Activated CD4-positive, alpha-beta T cell treated with anti-CD3 and anti-CD28 coated beads, Interleukin-2, amount 10 ng/mL, durations not matched to agents 24 days and 14 days (primary cell): Measurements from ENCODE around the gene CDC14B. TPM values are rescaled to one million over a fixed set of nuclear protein-coding genes. Genes with fewer than 3 reads are reported as not detected.

ENCODE experiments used
- DNase-seq: peaks from one replicate; pipeline ENCODE4 v3.0.0; 2022
- H3K27ac Mint-ChIP-seq: one replicate; pipeline ENCODE4 v1.8.0; 2022; ENCODE audit warnings: mild to moderate bottlenecking, mixed read lengths
- H3K27me3 Mint-ChIP-seq: one replicate; pipeline ENCODE4 v1.8.0; 2022; ENCODE audit warnings: mixed read lengths
- H3K36me3 Mint-ChIP-seq: one replicate; pipeline ENCODE4 v1.8.0; 2022; ENCODE audit warnings: low read depth, mild to moderate bottlenecking, mixed read lengths
- H3K4me1 Mint-ChIP-seq: one replicate; pipeline ENCODE4 v1.8.0; 2021; ENCODE audit warnings: mixed read lengths
- H3K4me3 Mint-ChIP-seq: one replicate; pipeline ENCODE4 v1.8.0; 2022; ENCODE audit warnings: mild to moderate bottlenecking, moderate library complexity, mixed read lengths
- H3K9me3 Mint-ChIP-seq: one replicate; pipeline ENCODE4 v1.8.0; 2021; ENCODE audit warnings: mixed read lengths
- intact Hi-C: fragments of 100-400 bp; cut with micrococcal nuclease; formaldehyde crosslinking; loops from one replicate; pipeline ENCODE4 v1.15.1; 2023
- total RNA-seq: library from RNA; stranded (reverse); gene quantifications from 2 replicates; pipeline ENCODE4 v1.2.3, GENCODE V29; 2022

The CDC14B gene
- total RNA-seq, 1 donor from 2014 or later, result 1.1 TPM

DNA sequence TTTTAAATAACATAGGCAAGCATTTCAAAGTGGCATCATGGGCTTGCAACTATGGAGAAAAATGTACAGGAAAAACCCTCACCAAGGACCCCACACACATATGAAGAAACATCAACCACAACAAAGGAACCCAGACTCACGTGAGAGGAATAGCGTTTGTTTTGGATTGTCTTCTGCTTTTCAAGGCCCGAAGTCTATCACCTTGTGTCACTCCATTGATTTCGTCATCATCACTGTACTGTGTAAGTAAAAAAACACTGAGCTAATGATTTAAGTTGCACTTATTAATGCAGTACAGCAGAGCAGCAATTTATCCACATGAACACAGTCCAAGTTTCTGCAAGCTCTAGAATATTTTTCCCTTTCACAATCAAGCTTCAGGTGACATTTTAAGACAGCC is 97.3 kb downstream of the CDC14B start:
- H3K9me3 Mint-ChIP-seq, result no peaks in the 10 kb centered on the region
- intact Hi-C loops, result no loop called here

DNA sequence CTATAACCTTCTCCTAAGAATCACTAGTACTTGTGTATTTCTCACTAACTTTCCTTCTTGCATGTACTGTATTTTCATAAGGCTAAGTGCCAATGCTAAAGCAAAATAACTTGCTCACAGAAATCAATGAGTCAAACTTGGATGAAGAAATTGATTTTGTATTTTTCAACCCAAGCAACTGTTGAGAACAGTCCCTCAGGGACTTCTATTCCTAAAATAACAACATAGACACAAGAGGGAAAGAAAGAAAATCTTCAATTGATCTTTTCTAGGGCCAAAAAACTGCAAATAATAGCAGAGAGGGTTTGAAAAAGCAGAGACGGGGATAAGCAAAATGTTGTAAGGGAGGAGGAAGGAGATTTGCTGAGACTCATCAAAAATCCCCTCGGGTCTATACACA is 99.9 kb downstream of the CDC14B start:
- Mint-ChIP-seq H3K4me3 (no peak overlapping the region), H3K27me3 (peaks cover 7% of the 10 kb centered on the region), H3K9me3 (no peaks in the 10 kb centered on the region), H3K36me3 (no peaks in the 10 kb centered on the region), H3K27ac (no peak overlapping the region), H3K4me1 (peaks cover 4% of the 10 kb centered on the region)
- no peak for DNase-seq
- intact Hi-C loops, result no loop called here

More for the DNA sequence above, 97.3 kb downstream of the CDC14B start:
- Mint-ChIP-seq H3K36me3 (no peaks in the 10 kb centered on the region), H3K4me3 (no peak overlapping the region), H3K4me1 (peaks cover 4% of the 10 kb centered on the region), H3K27ac (no peak overlapping the region), H3K27me3 (no peaks in the 10 kb centered on the region)
- no peak for DNase-seq

DNA sequence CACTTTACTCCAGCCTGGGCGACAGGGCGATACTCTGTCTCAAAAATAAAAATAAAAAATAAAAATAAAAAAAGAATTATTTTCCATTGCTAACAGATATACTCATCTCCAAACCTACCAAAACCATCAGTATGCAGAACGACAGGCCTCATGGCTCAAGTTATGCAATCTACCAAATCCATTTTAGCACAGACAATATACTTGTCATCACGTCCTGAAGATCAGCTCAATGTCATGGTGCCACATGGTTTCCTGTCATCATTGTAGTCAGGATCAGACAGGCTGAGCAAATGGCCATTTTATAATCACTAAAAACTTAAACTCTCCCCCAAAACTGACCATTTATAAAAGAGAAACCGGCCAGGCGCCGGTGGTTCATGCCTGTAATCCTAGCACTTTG is 100.5 kb downstream of the CDC14B start:
- intact Hi-C loops, result no loop called here
- Mint-ChIP-seq H3K4me3 (no peak overlapping the region), H3K27ac (no peak overlapping the region), H3K27me3 (peaks cover 7% of the 10 kb centered on the region), H3K36me3 (no peaks in the 10 kb centered on the region), H3K9me3 (no peaks in the 10 kb centered on the region), H3K4me1 (peaks cover 4% of the 10 kb centered on the region)
- no peak for DNase-seq

DNA sequence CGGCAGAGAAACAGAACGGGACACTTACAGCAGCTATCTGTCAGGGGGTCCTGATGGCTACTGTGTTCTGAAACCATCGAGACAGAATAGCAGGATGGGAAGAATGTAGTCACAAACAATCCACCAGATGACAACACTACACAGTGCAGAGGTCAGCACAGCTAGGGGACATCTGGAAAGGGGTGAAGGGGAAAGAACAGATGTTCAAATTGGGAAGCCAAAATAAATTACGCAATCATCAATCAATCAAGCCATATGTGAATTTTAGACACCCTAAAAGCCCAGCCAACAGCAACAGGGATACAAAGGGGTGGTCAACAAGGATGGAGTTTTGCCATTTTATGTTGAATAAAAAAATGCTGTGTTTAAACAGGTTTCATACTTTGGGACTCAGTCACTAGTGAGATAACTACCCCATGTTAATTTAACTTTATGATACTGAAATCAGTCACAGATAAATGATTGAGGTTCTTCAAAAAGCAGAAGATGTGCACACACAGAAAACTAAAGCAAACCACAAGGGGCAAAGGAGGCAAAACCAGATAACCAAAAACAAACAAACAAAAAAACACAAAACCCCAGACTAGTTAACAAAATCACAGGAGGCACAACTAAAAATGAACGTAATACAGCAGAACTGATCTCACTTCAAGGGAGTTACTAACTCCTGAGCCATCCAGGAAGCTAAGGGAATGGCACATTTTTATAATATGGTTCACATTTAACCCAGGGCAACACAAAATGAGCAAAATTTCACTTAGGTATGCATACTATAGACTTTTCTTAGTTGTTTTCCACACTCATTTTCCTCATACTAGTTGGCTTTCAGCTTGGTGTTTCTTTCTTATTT is 103.8 kb downstream of the CDC14B start:
- H3K27me3 Mint-ChIP-seq, result peaks cover 7% of the 10 kb centered on the region
- no peaks in the 10 kb centered on the region for H3K36me3 Mint-ChIP-seq
- no peak overlapping the region for H3K27ac Mint-ChIP-seq
- H3K4me3 Mint-ChIP-seq, result no peak overlapping the region
- intact Hi-C loops, result no loop called here
- H3K4me1 Mint-ChIP-seq, result no peaks in the 10 kb centered on the region
- no peaks in the 10 kb centered on the region for H3K9me3 Mint-ChIP-seq
- no peak for DNase-seq

DNA sequence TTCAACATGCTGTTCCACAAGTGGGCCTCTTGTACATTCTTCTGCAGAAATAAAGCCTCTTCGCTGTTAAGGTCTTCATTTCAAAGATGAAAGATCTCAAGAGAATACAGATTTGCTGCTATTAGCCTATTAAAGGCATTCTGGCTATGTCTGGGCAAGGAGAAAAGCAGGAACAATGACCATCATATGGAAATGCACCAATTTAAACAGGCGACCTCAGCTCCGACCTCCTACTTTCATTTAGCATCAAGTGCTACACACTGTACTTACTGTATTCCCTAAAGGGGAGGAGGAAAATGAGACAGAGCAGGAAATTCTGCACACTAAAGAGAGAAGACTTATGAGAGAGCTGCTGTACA is 104.9 kb downstream of the CDC14B start:
- no peaks in the 10 kb centered on the region for H3K36me3 Mint-ChIP-seq
- intact Hi-C loops, result no loop called here
- no peaks in the 10 kb centered on the region for H3K9me3 Mint-ChIP-seq
- H3K4me3 Mint-ChIP-seq, result no peak overlapping the region
- H3K4me1 Mint-ChIP-seq, result peaks cover 2% of the 10 kb centered on the region
- DNase-seq, result no peak
- H3K27ac Mint-ChIP-seq, result no peak overlapping the region
- peaks cover 7% of the 10 kb centered on the region for H3K27me3 Mint-ChIP-seq

DNA sequence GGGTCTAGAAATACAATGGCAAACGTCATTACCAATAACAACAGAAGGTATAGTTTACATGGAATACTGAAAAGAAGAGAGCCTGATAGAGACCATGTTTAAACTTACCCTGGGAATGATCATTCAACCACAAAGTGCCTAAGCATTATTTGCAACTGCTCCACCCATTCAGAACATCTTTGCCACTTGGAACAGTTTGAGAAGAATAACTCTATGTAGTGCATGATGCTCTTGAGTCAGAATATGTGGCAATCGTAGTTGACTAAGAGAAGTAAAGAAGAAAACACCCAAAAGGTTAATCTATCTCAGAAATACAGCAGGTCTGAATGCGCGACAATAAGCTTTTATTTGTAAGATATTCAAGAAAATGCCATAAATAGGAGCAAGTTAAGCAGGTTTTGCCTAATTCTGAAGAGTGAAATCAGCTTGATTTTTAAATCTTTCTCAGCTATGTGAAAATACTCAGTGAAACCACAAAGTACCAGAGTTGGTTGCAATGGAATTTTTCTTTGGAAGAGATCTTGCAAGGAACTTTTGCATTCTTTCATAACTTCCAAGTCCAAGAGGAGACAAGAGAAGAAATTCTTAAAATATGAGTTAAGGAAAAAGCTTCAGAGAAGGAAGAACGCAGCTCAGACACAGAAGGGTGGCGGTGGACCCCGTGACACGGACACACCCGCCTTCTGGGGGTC is 105.4 kb downstream of the CDC14B start:
- Mint-ChIP-seq H3K27ac (no peak overlapping the region), H3K27me3 (peaks cover 7% of the 10 kb centered on the region), H3K4me1 (peaks cover 2% of the 10 kb centered on the region), H3K36me3 (no peaks in the 10 kb centered on the region), H3K4me3 (no peak overlapping the region), H3K9me3 (no peaks in the 10 kb centered on the region)
- intact Hi-C loops, result no loop called here
- no peak for DNase-seq

DNA sequence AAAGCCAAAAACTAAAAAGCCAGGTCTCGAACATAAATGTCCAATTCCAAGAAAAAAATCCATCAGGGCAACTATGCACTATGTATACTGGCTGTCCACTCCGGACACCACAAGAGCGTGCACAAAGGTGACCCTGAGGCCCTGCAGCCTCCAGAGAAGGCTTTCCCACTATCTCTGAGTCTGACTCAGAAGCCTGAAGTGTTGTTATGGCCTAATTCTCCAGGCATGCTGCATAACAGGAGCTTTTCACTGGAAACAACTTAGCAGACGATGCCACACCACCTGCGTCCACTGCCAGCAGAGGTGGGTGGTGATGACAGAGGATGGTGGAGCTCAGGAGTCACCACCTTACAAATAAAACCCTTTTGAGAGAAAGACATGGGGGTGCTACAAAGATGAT is 106.0 kb downstream of the CDC14B start:
- H3K27me3 Mint-ChIP-seq, result peaks cover 7% of the 10 kb centered on the region
- H3K36me3 Mint-ChIP-seq, result no peaks in the 10 kb centered on the region
- no peaks in the 10 kb centered on the region for H3K9me3 Mint-ChIP-seq
- intact Hi-C loops, result no loop called here
- H3K4me3 Mint-ChIP-seq, result no peak overlapping the region
- H3K4me1 Mint-ChIP-seq, result peaks cover 2% of the 10 kb centered on the region
- H3K27ac Mint-ChIP-seq, result no peak overlapping the region
- no peak for DNase-seq

DNA sequence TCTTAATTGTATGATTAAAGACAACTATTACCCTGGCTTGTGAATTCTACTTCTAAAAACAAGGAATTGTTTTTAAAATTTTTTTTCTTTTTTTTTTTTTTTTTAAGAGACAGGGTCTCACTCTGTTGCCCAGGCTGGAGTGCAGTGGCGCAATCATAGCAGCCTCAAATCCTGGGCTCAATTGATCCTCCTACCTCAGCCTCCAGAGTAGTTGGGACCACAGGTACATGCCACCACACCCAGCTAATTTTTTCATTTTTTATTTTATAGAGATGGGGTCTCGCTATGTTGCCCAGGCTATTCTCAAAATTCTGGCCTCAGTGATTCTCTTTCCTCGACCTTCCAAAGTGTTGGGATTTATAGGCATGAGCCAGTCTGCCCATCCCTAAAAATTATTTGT is 107.4 kb downstream of the CDC14B start:
- H3K36me3 Mint-ChIP-seq, result no peaks in the 10 kb centered on the region
- DNase-seq, result no peak
- peaks cover 7% of the 10 kb centered on the region for H3K27me3 Mint-ChIP-seq
- peaks cover 2% of the 10 kb centered on the region for H3K4me1 Mint-ChIP-seq
- H3K9me3 Mint-ChIP-seq, result no peaks in the 10 kb centered on the region
- no peak overlapping the region for H3K4me3 Mint-ChIP-seq
- H3K27ac Mint-ChIP-seq, result no peak overlapping the region
- intact Hi-C loops, result no loop called here

DNA sequence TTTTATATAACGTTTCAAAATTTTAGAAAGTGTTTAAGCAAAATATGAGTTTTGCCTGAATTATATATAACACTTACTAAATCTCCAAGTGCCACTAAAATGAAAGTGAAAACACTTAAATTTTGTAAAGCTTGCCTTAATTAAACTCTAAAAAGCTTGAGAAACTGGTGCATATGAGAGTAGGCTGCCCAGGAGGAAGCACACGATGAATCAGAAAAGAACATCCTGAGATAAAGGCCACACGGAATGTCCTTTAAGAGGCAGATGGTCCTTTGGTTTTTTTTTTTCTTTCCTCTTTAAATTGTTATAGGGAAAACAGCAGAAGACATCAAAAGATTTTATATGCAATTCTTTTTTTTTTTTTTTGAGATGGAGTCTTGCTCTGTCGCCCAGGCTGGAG is 109.4 kb downstream of the CDC14B start:
- Mint-ChIP-seq H3K27ac (no peak overlapping the region), H3K36me3 (no peaks in the 10 kb centered on the region), H3K4me1 (peaks cover 2% of the 10 kb centered on the region), H3K4me3 (no peak overlapping the region), H3K27me3 (peaks cover under 1% of the 10 kb centered on the region), H3K9me3 (no peaks in the 10 kb centered on the region)
- intact Hi-C loops, result no loop called here
- DNase-seq, result no peak

DNA sequence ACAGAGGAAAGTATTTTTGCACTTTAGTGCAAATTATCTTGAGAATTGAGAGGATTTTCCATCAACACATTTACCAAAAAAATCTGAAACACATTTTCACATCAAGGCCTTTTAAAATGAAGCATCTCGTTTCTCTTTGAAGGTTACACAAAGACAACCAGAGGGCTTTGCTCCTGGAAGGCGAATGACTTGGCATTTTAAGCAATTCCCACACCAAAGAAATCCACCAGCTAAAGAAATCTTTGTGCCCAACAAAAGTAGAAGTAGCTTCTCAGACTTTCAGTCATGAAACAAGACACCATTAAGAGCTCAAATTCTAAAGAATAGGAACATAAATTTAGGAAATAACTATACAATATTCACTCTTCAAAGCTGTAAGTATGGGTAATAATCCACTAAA is 109.8 kb downstream of the CDC14B start:
- no peak for DNase-seq
- H3K27me3 Mint-ChIP-seq, result no peaks in the 10 kb centered on the region
- no peak overlapping the region for H3K27ac Mint-ChIP-seq
- peaks cover 2% of the 10 kb centered on the region for H3K4me1 Mint-ChIP-seq
- no peak overlapping the region for H3K4me3 Mint-ChIP-seq
- intact Hi-C loops, result no loop called here
- H3K36me3 Mint-ChIP-seq, result no peaks in the 10 kb centered on the region
- H3K9me3 Mint-ChIP-seq, result no peaks in the 10 kb centered on the region

DNA sequence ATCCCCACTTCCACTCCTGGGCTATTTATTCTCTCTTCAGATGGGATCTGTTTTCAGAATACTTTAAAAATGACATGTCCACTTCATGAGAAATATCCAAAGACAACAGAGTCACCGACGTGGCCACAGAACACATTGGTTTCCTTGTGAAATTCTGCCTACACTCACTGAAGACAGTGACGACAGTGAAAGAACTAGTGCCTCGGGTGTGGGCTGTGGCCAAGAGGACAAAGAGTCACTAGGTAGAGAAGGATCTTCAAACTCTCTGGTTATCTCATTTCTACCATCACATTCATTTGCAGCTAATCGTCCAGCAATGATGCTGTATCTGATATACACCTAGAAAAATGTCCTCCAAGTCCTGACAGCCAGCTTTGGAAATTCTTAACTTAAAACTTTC is 110.6 kb downstream of the CDC14B start:
- H3K27me3 Mint-ChIP-seq, result peaks cover 2% of the 10 kb centered on the region
- H3K4me3 Mint-ChIP-seq, result no peak overlapping the region
- DNase-seq, result no peak
- no peaks in the 10 kb centered on the region for H3K9me3 Mint-ChIP-seq
- H3K27ac Mint-ChIP-seq, result no peak overlapping the region
- H3K36me3 Mint-ChIP-seq, result no peaks in the 10 kb centered on the region
- intact Hi-C loops, result no loop called here
- H3K4me1 Mint-ChIP-seq, result peaks cover 2% of the 10 kb centered on the region

DNA sequence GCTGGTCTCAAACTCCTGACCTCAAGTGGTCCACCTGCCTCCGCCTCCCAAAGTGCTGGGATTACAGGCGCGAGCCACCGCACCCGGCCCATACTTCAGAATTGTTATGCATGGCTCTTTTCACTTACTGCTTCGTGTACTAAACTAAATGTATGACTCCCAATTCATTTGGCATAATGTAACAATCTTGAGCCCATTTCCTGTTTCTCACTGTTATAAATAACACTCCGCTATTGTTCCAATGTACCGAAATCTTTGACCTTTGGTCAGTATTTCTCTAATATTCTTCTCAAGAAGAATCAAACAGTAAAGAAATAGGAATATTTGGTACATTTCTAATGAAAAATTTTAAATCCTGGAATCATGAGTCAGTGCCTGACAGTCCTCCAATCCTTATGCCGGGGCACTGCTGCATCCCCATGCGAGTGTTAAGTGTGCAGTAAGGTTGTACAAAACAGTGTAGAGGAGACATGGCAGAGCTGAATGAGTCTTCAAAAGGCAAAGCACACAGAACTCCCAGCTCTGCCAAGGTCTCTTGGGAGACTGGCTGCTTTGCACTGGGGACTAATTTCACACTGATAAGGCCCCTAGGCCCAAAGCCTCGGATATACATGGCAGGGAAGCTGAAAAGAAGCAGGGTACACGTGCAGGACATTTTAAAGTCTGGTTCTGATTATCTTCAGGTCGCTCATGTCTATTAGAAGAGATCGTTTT is 111.3 kb downstream of the CDC14B start:
- H3K9me3 Mint-ChIP-seq, result no peaks in the 10 kb centered on the region
- H3K4me1 Mint-ChIP-seq, result peaks cover 2% of the 10 kb centered on the region
- no peaks in the 10 kb centered on the region for H3K36me3 Mint-ChIP-seq
- H3K27me3 Mint-ChIP-seq, result peaks cover 6% of the 10 kb centered on the region
- intact Hi-C loops, result no loop called here
- no peak overlapping the region for H3K4me3 Mint-ChIP-seq
- no peak overlapping the region for H3K27ac Mint-ChIP-seq
- no peak for DNase-seq

DNA sequence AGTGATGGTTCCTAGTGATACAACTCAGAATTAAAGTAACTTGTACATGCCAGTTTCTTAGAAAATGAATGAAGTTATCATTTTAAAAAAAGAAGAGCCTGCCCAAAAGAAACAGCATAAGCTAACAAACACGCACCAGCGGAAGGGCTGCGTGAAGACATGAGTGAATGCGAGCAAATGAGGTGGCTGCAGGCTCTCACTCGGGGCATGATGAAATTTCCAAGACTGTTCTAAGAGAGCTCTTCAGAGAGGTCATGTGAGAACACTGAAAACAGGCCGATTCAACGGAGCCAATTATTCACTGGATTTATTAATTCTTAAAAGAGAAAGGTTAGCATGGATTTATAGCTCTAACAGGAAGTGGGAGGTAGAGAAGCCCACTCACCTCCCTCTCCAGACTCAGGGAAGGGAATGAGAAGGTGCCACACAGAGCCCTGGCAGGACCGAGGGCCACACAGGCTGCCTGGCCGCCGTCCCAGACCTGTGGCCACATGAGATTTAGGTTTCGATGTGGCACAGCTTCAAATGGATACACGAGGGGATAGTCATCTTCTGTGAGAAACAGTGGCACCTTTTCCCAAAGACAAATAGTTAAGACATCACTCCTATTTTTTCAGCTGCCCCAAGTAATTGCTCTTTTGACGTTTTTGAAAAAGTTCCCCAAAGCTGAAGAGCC is 114.2 kb downstream of the CDC14B start:
- Mint-ChIP-seq H3K9me3 (no peaks in the 10 kb centered on the region), H3K4me1 (peaks cover 2% of the 10 kb centered on the region), H3K4me3 (no peak overlapping the region), H3K27me3 (peaks cover 6% of the 10 kb centered on the region), H3K36me3 (no peaks in the 10 kb centered on the region), H3K27ac (no peak overlapping the region)
- intact Hi-C loops, result no loop called here
- DNase-seq, result no peak

DNA sequence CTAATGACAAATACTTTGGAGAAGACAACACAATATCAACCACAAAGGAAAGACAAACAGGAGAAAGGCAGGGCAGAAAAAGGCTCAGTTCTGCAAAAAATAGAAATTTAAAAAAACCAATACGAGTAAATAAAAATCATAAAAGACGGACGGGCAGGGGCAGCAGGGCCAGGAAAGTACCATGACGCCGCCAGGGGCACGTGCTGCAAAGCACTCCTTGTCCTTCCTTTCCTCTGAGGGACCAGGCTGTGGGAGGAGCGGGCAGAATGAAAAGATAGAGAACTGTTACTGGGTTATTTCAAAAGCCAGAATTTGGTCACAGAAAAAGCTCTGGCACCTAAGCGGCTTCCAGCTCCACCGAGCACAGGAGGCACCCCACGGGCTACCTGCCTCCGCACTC is 115.7 kb downstream of the CDC14B start:
- Mint-ChIP-seq H3K27me3 (peaks cover 6% of the 10 kb centered on the region), H3K36me3 (no peaks in the 10 kb centered on the region), H3K9me3 (no peaks in the 10 kb centered on the region), H3K27ac (no peak overlapping the region), H3K4me1 (no peaks in the 10 kb centered on the region), H3K4me3 (no peak overlapping the region)
- intact Hi-C loops, result no loop called here
- DNase-seq, result no peak
